Lung (tissue), 12 donors: ENCODE results near the gene UGT1A3. TPM values are rescaled to one million over a fixed set of nuclear protein-coding genes. Genes with fewer than 3 reads are reported as not detected.
"Not testable (repeated sequence)": the region's sequence is repeated elsewhere in the genome, so short reads cannot be mapped to it uniquely, and the experiment has no call there.

Source experiments
- ATAC-seq: fragments of 200-7000 bp; cut with Tn5 transposase; one replicate; pipeline ENCODE4 v1.9.1; 2020; ENCODE audit warnings: moderate number of reproducible peaks; ENCODE audit not compliant: insufficient read depth, low FRiP score
- DNase-seq, 3 donors: peaks; one replicate each; pipeline ENCODE4 v3.0.0-alpha.2; 2013 to 2017
- H3K27ac ChIP-seq, 2 donors: one replicate each; pipeline ENCODE4 v1.5.1; 2013; ENCODE audit warnings: mild to moderate bottlenecking in 2 of 2, moderate library complexity in 2 of 2, control low read depth in 1 of 2, inconsistent platforms in 1 of 2, low read depth in 1 of 2, low read length in 1 of 2
- H3K27me3 ChIP-seq, 3 donors: one replicate each; pipeline ENCODE4 v1.5.1; 2013; ENCODE audit warnings: low read length in 2 of 3; ENCODE audit not compliant: control insufficient read depth in 3 of 3, insufficient read depth in 3 of 3
- H3K36me3 ChIP-seq, 4 donors: one replicate each; pipeline ENCODE4 v1.5.1; 2013; ENCODE audit warnings: low read length in 4 of 4, mild to moderate bottlenecking in 1 of 4, moderate library complexity in 1 of 4; ENCODE audit not compliant: control insufficient read depth in 4 of 4, insufficient read depth in 4 of 4
- H3K4me1 ChIP-seq, 5 donors: one replicate each; pipeline ENCODE4 v1.5.1; 2013; ENCODE audit warnings: low read length in 5 of 5, mild to moderate bottlenecking in 2 of 5, moderate library complexity in 1 of 5; ENCODE audit not compliant: control insufficient read depth in 5 of 5, insufficient read depth in 5 of 5
- H3K4me3 ChIP-seq: one replicate; pipeline ENCODE4 v1.5.1; 2013; ENCODE audit warnings: mild to moderate bottlenecking, control low read depth, moderate library complexity
- H3K9ac ChIP-seq, 2 donors: one replicate each; pipeline ENCODE4 v1.5.1; 2013; ENCODE audit warnings: low read length in 2 of 2, control low read depth in 1 of 2; ENCODE audit not compliant: insufficient read depth in 1 of 2
- H3K9me3 ChIP-seq, 4 donors: one replicate each; pipeline ENCODE4 v1.5.1; 2013; ENCODE audit warnings: low read length in 3 of 4, mild to moderate bottlenecking in 1 of 4, moderate library complexity in 1 of 4; ENCODE audit not compliant: control insufficient read depth in 4 of 4, insufficient read depth in 3 of 4
- WGBS, 2 donors: extraction: QIAGEN DNeasy Blood & Tissue Kit; methylation state at CpG; one replicate each; pipeline ENCODE4 v1.1.7; 2013; 5-methylcytosine and 5-hydroxymethylcytosine counted together
- polyA plus RNA-seq, 2 donors: library from polyadenylated mRNA; stranded (reverse); fragments of 200-250 nt; gene quantifications; one replicate each; pipeline ENCODE4 v1.2.1, GENCODE V29; 2013
- total RNA-seq, 2 donors: library from RNA; depleted of rRNA in 1 of 2; stranded (reverse); fragments of >200 nt in 1 of 2; gene quantifications; one replicate each; pipeline ENCODE4 v1.2.1, GENCODE V29; 2014 to 2021
- TF ChIP-seq, protein P1 (sequence below): IDR thresholded peaks from 2 replicates; pipeline ENCODE4 v1.5.1; 2012; ENCODE audit warnings: mild to moderate bottlenecking; ENCODE audit errors: control extremely low read depth, extremely low read depth
- donor health status: control.
- donor health status: control.
- donor health status: Bipolar disorder and iron deficiency.
- donor health status: healthy.
- donor health status: DM: yes; HTN: yes; CAD: no.

Gene UGT1A3
- total and polyA plus RNA-seq, 4 donors: not detected

DNA sequence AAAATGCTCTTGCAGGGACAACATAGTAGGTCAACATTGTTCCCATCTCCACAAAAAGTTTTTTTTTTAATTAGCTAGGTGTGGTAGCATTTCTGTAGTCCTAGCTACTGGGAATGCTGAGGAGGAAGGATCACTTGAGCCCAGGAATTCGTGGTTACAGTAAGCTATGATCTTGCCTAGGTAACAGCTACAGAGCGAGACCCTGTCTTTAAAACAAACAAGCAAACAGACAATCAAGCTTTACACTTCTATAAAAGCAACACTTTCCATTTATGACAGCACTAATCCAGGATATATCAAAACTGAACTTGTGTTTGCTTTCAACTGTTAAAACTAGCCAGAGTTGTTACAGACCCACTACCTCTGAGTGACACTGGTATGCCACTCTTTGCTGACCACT is 12.0 kb downstream of the UGT1A3 start:
- H3K27ac ChIP-seq: no peak overlapping the region
- TF ChIP-seq, protein P1, sequence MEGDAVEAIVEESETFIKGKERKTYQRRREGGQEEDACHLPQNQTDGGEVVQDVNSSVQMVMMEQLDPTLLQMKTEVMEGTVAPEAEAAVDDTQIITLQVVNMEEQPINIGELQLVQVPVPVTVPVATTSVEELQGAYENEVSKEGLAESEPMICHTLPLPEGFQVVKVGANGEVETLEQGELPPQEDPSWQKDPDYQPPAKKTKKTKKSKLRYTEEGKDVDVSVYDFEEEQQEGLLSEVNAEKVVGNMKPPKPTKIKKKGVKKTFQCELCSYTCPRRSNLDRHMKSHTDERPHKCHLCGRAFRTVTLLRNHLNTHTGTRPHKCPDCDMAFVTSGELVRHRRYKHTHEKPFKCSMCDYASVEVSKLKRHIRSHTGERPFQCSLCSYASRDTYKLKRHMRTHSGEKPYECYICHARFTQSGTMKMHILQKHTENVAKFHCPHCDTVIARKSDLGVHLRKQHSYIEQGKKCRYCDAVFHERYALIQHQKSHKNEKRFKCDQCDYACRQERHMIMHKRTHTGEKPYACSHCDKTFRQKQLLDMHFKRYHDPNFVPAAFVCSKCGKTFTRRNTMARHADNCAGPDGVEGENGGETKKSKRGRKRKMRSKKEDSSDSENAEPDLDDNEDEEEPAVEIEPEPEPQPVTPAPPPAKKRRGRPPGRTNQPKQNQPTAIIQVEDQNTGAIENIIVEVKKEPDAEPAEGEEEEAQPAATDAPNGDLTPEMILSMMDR: no peak
- DNase-seq (no peak), ATAC-seq (no peak)
- WGBS, 2 donors: 65 to 73% methylated on average over 2 of the region's 2 CpGs
- H3K4me1 ChIP-seq: no peaks in the 10 kb centered on the region
- H3K9me3 ChIP-seq: peaks cover 0 to 3% (median 0%) of the 10 kb centered on the region in 4 donors
- no peaks in the 10 kb centered on the region for H3K36me3 ChIP-seq
- H3K27me3 ChIP-seq: no peaks in the 10 kb centered on the region
- H3K4me3 ChIP-seq: no peak overlapping the region
- H3K9ac ChIP-seq: no peak overlapping the region

DNA sequence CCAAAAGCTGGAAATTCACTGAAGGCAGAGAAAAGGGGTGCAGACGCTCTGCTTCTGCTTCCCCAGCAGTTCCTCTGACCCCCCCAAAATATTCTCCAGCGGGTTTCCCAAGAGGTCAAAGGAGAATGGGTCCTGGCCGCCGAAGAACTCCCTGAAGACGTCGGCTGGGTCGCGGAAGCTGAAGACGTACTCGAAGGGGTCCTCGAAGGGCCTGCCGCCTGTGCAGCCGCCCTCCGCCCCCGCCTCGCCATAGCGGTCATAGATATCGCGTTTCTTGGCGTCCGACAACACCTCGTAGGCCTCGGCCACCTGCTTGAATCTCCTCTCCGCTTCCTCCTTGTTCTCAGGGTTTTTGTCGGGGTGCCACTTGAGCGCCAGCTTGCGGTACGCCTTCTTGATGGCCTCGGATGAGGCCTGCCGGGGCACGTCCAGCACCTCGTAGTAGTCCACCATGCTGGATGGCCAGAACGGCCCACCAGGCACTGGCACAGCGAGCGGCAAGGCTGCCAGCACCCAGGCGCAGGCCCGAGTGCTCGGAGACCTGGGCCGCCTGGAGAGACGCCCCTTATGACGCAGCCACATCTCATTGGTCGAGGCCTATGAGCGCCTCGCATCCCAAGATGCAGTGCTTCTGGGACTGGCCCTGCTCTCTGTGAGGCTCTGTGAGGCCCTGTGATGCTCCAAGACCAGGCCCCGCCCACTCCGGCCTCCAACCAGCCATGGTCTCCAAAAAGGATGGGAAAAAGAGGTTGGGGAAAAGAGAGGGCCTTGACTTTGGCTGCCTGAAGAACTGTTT is 14.8 kb downstream of the UGT1A3 start:
- ATAC-seq (no peak), DNase-seq (no peak)
- 94% methylated on average over 44 to 46 of the region's 46 CpGs for WGBS, 2 donors
- H3K27me3 ChIP-seq: no peaks in the 10 kb centered on the region
- no peak overlapping the region for H3K27ac ChIP-seq
- H3K36me3 ChIP-seq: no peaks in the 10 kb centered on the region
- no peak overlapping the region for H3K4me3 ChIP-seq
- TF ChIP-seq, protein P1: no peak
- H3K9me3 ChIP-seq: peaks cover 0 to 5% (median 0%) of the 10 kb centered on the region in 4 donors
- H3K4me1 ChIP-seq: no peaks in the 10 kb centered on the region
- no peak overlapping the region for H3K9ac ChIP-seq

DNA sequence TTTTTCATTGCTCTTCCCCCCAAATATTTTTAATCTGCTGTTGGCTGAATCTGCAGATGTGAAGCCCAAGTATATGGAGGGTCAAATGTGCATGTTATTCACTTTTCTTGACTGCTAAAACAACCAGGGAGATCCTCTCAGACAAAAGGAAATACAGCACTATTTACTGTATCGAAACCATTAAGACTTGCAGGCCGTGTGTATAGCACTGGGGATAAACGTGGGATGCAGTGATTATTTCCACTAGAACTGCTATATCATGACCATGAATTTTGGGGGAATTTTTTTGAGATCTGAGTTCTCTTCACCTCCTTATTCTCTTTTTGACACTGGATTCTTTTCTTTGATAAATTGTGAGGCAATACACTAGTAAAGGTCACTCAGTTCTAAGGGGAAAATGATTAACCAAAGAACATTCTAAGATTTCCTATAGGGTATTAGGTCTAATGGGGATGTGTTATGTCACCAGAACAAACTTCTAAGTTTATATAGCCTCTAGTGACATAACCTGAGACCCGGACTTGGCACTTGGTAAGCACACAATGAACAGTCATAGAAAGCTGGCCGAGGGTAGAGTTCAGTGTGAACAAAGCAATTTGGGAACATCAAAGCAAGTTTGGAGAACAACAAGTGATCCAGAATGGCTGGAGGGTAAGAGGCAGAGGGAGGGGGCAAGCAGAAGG is 16.4 kb downstream of the UGT1A3 start:
- no peak overlapping the region for H3K4me3 ChIP-seq
- TF ChIP-seq, protein P1: no peak
- no peaks in the 10 kb centered on the region for H3K36me3 ChIP-seq
- WGBS, 2 donors: 74 to 84% methylated on average over 5 of the region's 5 CpGs
- peaks cover 0 to 5% (median 0%) of the 10 kb centered on the region in 4 donors for H3K9me3 ChIP-seq
- no peak overlapping the region for H3K9ac ChIP-seq
- H3K27me3 ChIP-seq: no peaks in the 10 kb centered on the region
- no peak for ATAC-seq
- H3K27ac ChIP-seq: no peak overlapping the region
- no peaks in the 10 kb centered on the region for H3K4me1 ChIP-seq
- DNase-seq: no peak

DNA sequence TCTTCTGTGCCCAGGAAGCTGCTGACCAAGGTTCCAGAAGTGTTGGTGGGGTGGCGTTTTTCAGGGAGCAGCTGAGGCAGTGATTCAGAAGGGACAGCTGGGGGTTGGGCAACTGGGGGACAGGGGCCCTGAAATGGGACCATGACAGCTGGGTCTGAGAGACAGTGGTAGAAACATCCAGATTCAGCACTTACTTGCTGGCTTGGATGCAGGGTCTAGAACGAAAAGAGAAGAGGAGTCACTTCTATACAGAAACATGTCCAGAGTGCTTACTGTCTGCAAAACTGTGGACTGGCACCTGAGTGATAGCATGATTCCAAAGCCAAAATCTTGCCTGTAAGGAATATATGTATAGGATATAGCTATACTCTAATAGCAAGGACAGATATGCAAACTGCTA is 17.0 kb downstream of the UGT1A3 start:
- not testable (repeated sequence) for ATAC-seq, H3K27ac ChIP-seq, H3K4me1 ChIP-seq, H3K4me3 ChIP-seq, H3K36me3 ChIP-seq, DNase-seq, H3K9ac ChIP-seq, H3K27me3 ChIP-seq
- WGBS, 2 donors: 74 to 88% methylated on average over 2 of the region's 2 CpGs
- H3K9me3 ChIP-seq: peaks cover 0 to 10% (median 2%) of the 10 kb centered on the region in 4 donors
